ENCODE data around the gene RGS6.
"Not testable (repeated sequence)": the region's sequence is repeated elsewhere in the genome, so short reads cannot be mapped to it uniquely, and the experiment has no call there.

Gene RGS6

GRCh38 chr14:71918955-71919354 is 13.3 kb upstream of the RGS6 start:
- Histone ChIP-seq H3K9me3 (ENCODE audit: insufficient read depth, low read depth, low read length) (no peaks in the 10 kb centered on the region), H3K9ac (ENCODE audit: low read depth, low read length) (peak overlapping the region; percentile 49; the same call in 1 of the 2 replicates), H3K27me3 (ENCODE audit: insufficient read depth, low read length) (no peaks in the 10 kb centered on the region), H3K4me1 (ENCODE audit: insufficient read depth, low read length) (peaks cover 10% of the 10 kb centered on the region; the same call in 1 of the 2 replicates), H3K4me3 (ENCODE audit: low read length) (peak overlapping the region; percentile 12; the same call in 1 of the 2 replicates), H3K36me3 (ENCODE audit: insufficient read depth, low read depth, low read length) (no peaks in the 10 kb centered on the region), H3K27ac (ENCODE audit: low read length) (peak overlapping the region; percentile 55)

- no peaks in the 10 kb centered on the region for H3K27me3 ChIP-seq (ENCODE audit: insufficient read depth, low read length)
- no peak overlapping the region for H3K27ac ChIP-seq (ENCODE audit: low read length)
- no peak overlapping the region for H3K9ac ChIP-seq (ENCODE audit: low read depth, low read length)
- no peaks in the 10 kb centered on the region for H3K9me3 ChIP-seq (ENCODE audit: insufficient read depth, low read depth, low read length)
- no peaks in the 10 kb centered on the region for H3K36me3 ChIP-seq (ENCODE audit: insufficient read depth, low read depth, low read length)
- H3K4me1 ChIP-seq (ENCODE audit: insufficient read depth, low read length) = peaks cover 8% of the 10 kb centered on the region; the same call in 1 of the 2 replicates
- no peak overlapping the region for H3K4me3 ChIP-seq (ENCODE audit: low read length)
Observed at GRCh38 chr14:71923513-71923912, 8.7 kb upstream of the RGS6 start.

- H3K4me1 ChIP-seq (ENCODE audit: insufficient read depth, low read length) = peaks cover 4% of the 10 kb centered on the region; the same call in 1 of the 2 replicates
- peaks cover 52% of the 10 kb centered on the region for H3K27me3 ChIP-seq (ENCODE audit: insufficient read depth, low read length)
- H3K36me3 ChIP-seq (ENCODE audit: insufficient read depth, low read depth, low read length) = no peaks in the 10 kb centered on the region
- no peak overlapping the region for H3K27ac ChIP-seq (ENCODE audit: low read length)
- H3K9me3 ChIP-seq (ENCODE audit: insufficient read depth, low read depth, low read length) = no peaks in the 10 kb centered on the region
- peak overlapping the region; percentile 36; the same call in 1 of the 2 replicates for H3K9ac ChIP-seq (ENCODE audit: low read depth, low read length)
- H3K4me3 ChIP-seq (ENCODE audit: low read length) = peak overlapping the region; percentile 65
Observed at GRCh38 chr14:71931492-71932228, 569 bp upstream of the RGS6 start.

GRCh38 chr14:71933001-71933587 is 865 bp downstream of the RGS6 start:
- no peaks in the 10 kb centered on the region for H3K36me3 ChIP-seq (ENCODE audit: insufficient read depth, low read depth, low read length)
- peaks cover 52% of the 10 kb centered on the region for H3K27me3 ChIP-seq (ENCODE audit: insufficient read depth, low read length)
- peak overlapping the region; percentile 81 for H3K4me3 ChIP-seq (ENCODE audit: low read length)
- H3K9ac ChIP-seq (ENCODE audit: low read depth, low read length) = peak overlapping the region; percentile 66; the same call in 1 of the 2 replicates
- H3K4me1 ChIP-seq (ENCODE audit: insufficient read depth, low read length) = peaks cover 4% of the 10 kb centered on the region; the same call in 1 of the 2 replicates
- no peaks in the 10 kb centered on the region for H3K9me3 ChIP-seq (ENCODE audit: insufficient read depth, low read depth, low read length)
- H3K27ac ChIP-seq (ENCODE audit: low read length) = no peak overlapping the region

GRCh38 chr14:71938273-71938672 is 6.0 kb downstream of the RGS6 start:
- H3K36me3 ChIP-seq (ENCODE audit: insufficient read depth, low read depth, low read length); H3K4me3 ChIP-seq (ENCODE audit: low read length); H3K4me1 ChIP-seq (ENCODE audit: insufficient read depth, low read length); H3K9ac ChIP-seq (ENCODE audit: low read depth, low read length); H3K27ac ChIP-seq (ENCODE audit: low read length): not testable (repeated sequence)
- peaks cover 12% of the 10 kb centered on the region; the same call in 1 of the 2 replicates for H3K9me3 ChIP-seq (ENCODE audit: insufficient read depth, low read depth, low read length)
- H3K27me3 ChIP-seq (ENCODE audit: insufficient read depth, low read length) = peaks cover 25% of the 10 kb centered on the region

- H3K4me1 ChIP-seq (ENCODE audit: insufficient read depth, low read length); H3K36me3 ChIP-seq (ENCODE audit: insufficient read depth, low read depth, low read length); H3K9ac ChIP-seq (ENCODE audit: low read depth, low read length); H3K27ac ChIP-seq (ENCODE audit: low read length); H3K4me3 ChIP-seq (ENCODE audit: low read length): not testable (repeated sequence)
- H3K27me3 ChIP-seq (ENCODE audit: insufficient read depth, low read length) = peaks cover 14% of the 10 kb centered on the region
- peaks cover 12% of the 10 kb centered on the region; the same call in 1 of the 2 replicates for H3K9me3 ChIP-seq (ENCODE audit: insufficient read depth, low read depth, low read length)
Observed at GRCh38 chr14:71939344-71939743, 7.1 kb downstream of the RGS6 start.

- H3K9ac ChIP-seq (ENCODE audit: low read depth, low read length); H3K36me3 ChIP-seq (ENCODE audit: insufficient read depth, low read depth, low read length); H3K27ac ChIP-seq (ENCODE audit: low read length); H3K4me3 ChIP-seq (ENCODE audit: low read length); H3K27me3 ChIP-seq (ENCODE audit: insufficient read depth, low read length); H3K4me1 ChIP-seq (ENCODE audit: insufficient read depth, low read length): not testable (repeated sequence)
- H3K9me3 ChIP-seq (ENCODE audit: insufficient read depth, low read depth, low read length) = peaks cover 12% of the 10 kb centered on the region; the same call in 1 of the 2 replicates
Observed at GRCh38 chr14:71940500-71940899, 8.3 kb downstream of the RGS6 start.

GRCh38 chr14:71941616-71942015 is 9.4 kb downstream of the RGS6 start:
- not testable (repeated sequence) for H3K9ac ChIP-seq (ENCODE audit: low read depth, low read length); H3K27me3 ChIP-seq (ENCODE audit: insufficient read depth, low read length); H3K36me3 ChIP-seq (ENCODE audit: insufficient read depth, low read depth, low read length); H3K27ac ChIP-seq (ENCODE audit: low read length); H3K4me1 ChIP-seq (ENCODE audit: insufficient read depth, low read length); H3K4me3 ChIP-seq (ENCODE audit: low read length)
- peaks cover 12% of the 10 kb centered on the region; the same call in 1 of the 2 replicates for H3K9me3 ChIP-seq (ENCODE audit: insufficient read depth, low read depth, low read length)

GRCh38 chr14:71942904-71943694 is 10.9 kb downstream of the RGS6 start:
- H3K27ac ChIP-seq (ENCODE audit: low read length) = no peak overlapping the region

GRCh38 chr14:71943695-71944018 is 11.4 kb downstream of the RGS6 start:
- Histone ChIP-seq H3K9ac (ENCODE audit: low read depth, low read length) (no peak overlapping the region), H3K36me3 (ENCODE audit: insufficient read depth, low read depth, low read length) (no peaks in the 10 kb centered on the region), H3K4me3 (ENCODE audit: low read length) (no peak overlapping the region), H3K4me1 (ENCODE audit: insufficient read depth, low read length) (no peaks in the 10 kb centered on the region), H3K27ac (ENCODE audit: low read length) (no peak overlapping the region), H3K9me3 (ENCODE audit: insufficient read depth, low read depth, low read length) (peaks cover 12% of the 10 kb centered on the region; the same call in 1 of the 2 replicates), H3K27me3 (ENCODE audit: insufficient read depth, low read length) (no peaks in the 10 kb centered on the region)

More at GRCh38 chr14:71942904-71943694, 10.9 kb downstream of the RGS6 start:
- H3K36me3 ChIP-seq (ENCODE audit: insufficient read depth, low read depth, low read length) = no peaks in the 10 kb centered on the region
- H3K4me3 ChIP-seq (ENCODE audit: low read length) = no peak overlapping the region
- H3K27me3 ChIP-seq (ENCODE audit: insufficient read depth, low read length) = no peaks in the 10 kb centered on the region
- peaks cover 12% of the 10 kb centered on the region; the same call in 1 of the 2 replicates for H3K9me3 ChIP-seq (ENCODE audit: insufficient read depth, low read depth, low read length)
- no peak overlapping the region for H3K9ac ChIP-seq (ENCODE audit: low read depth, low read length)
- H3K4me1 ChIP-seq (ENCODE audit: insufficient read depth, low read length) = no peaks in the 10 kb centered on the region

- no peak overlapping the region for H3K9ac ChIP-seq (ENCODE audit: low read depth, low read length)
- no peaks in the 10 kb centered on the region for H3K27me3 ChIP-seq (ENCODE audit: insufficient read depth, low read length)
- H3K4me3 ChIP-seq (ENCODE audit: low read length) = no peak overlapping the region
- no peaks in the 10 kb centered on the region for H3K4me1 ChIP-seq (ENCODE audit: insufficient read depth, low read length)
- no peaks in the 10 kb centered on the region; the same call in 1 of the 2 replicates for H3K9me3 ChIP-seq (ENCODE audit: insufficient read depth, low read depth, low read length)
- no peaks in the 10 kb centered on the region for H3K36me3 ChIP-seq (ENCODE audit: insufficient read depth, low read depth, low read length)
- H3K27ac ChIP-seq (ENCODE audit: low read length) = no peak overlapping the region
Observed at GRCh38 chr14:71947947-71948500, 15.8 kb downstream of the RGS6 start.

All from iPS-20b (cell line).